ENCODE data around the gene CD274.

- TF ChIP-seq, protein P1, sequence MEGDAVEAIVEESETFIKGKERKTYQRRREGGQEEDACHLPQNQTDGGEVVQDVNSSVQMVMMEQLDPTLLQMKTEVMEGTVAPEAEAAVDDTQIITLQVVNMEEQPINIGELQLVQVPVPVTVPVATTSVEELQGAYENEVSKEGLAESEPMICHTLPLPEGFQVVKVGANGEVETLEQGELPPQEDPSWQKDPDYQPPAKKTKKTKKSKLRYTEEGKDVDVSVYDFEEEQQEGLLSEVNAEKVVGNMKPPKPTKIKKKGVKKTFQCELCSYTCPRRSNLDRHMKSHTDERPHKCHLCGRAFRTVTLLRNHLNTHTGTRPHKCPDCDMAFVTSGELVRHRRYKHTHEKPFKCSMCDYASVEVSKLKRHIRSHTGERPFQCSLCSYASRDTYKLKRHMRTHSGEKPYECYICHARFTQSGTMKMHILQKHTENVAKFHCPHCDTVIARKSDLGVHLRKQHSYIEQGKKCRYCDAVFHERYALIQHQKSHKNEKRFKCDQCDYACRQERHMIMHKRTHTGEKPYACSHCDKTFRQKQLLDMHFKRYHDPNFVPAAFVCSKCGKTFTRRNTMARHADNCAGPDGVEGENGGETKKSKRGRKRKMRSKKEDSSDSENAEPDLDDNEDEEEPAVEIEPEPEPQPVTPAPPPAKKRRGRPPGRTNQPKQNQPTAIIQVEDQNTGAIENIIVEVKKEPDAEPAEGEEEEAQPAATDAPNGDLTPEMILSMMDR (IDR thresholded peaks at IDR 0.05; ENCODE audit: low read length), result no peak
- no peak for TF ChIP-seq EZH2 (optimal IDR thresholded peaks at IDR 0.05; ENCODE audit: low read depth, low read length)
Observed at GRCh38 chr9:5510989-5511388, 60.6 kb downstream of the CD274 start.

Data from MM.1S (cell line).